NCI-H526 (cell line): ENCODE measurements around the gene ATIC.

Experiments
- DNase-seq, 2 experiments: peaks; one replicate each; lab custom pipeline; 2025; lab: John Stamatoyannopoulos, UW

Gene ATIC

DNA sequence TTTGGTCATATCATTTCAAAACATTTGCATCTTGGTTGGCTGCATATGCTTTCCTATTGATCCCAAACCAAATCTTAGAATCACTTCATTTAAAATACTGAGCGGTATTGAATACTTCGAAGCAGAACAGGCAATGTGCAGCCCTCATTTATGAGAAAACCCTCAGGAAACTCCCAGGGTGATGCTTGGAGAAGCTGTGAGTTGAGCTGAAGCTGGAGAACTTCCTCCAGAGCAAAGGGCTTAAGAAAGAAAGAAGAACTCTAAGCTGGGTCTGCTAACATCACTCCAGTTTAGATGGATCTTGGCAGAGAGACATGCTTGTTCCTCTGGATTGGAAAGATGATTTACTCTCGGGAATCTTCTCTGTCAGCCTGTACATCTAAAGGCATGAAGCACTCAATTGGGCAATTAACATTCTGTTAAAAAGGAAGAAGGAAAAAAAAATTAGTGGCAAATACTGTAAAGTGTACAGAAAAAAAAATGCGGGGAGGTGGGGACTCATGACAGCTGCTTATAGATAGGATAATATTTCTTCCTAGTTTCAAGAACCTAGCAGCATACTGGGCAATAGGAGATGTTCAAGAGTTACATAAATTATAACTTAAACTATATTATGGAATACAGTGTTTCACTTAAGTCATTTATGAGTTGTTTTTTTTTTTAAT is 49.5 kb downstream of the ATIC start:
- no peak for DNase-seq

- DNase-seq: no peak
Measured at GRCh38 chr2:215361876-215362561, 50.2 kb downstream of the ATIC start.

- DNase-seq: no peak
Measured at GRCh38 chr2:215362562-215362904, 50.7 kb downstream of the ATIC start.

GRCh38 chr2:215363039-215363438 is 51.2 kb downstream of the ATIC start:
- DNase-seq: no peak

- no peak for DNase-seq
Measured at GRCh38 chr2:215363461-215364156, 51.8 kb downstream of the ATIC start.

DNA sequence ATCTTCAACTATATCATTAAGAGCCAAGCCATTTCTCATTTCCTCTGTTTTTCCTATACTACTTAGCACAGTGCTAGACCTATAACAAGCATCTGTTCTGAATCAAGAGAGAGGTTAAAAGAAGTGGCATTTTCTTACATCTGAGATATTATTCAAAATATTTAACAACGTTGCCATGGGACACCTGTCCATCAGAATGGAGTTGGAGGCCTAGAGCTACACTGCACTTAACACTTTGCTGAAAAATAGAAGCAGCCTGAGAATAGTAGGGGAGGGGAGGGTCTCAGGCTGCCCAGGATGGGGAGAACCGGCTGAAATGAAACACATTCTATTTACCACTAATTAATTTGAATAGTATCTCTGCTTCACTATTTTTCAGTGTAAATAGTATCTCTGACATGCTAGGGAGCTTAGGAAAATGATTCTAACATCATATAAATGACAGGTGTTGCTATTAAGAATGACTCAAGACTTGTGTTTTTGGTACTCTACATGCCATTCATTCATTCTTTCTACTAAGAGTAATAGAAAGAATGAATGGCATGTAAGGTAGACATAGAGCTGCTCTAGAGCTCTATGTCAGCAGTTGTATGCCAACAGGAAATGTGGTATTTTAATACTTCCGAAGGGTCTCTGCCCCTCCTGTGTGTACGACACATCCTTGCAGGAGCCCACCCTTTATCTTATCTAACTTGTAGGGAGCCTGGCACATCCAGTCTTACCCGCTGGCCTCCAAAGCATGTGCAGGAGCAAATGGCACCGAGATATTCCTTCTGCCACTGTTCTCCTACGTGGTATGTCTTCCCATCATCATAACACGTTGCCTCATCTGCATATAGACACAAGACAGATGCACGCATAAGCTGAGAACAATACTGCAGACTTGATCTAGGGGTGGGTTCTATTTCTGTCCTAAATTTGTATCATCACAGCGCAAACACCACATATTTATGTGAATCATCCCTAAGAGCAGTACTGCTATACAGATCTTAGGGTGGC is 52.6 kb downstream of the ATIC start:
- no peak for DNase-seq

- no peak for DNase-seq
Measured at GRCh38 chr2:215365184-215365658, 53.4 kb downstream of the ATIC start.

- no peak for DNase-seq
Measured at GRCh38 chr2:215366440-215367032, 54.7 kb downstream of the ATIC start.

DNA sequence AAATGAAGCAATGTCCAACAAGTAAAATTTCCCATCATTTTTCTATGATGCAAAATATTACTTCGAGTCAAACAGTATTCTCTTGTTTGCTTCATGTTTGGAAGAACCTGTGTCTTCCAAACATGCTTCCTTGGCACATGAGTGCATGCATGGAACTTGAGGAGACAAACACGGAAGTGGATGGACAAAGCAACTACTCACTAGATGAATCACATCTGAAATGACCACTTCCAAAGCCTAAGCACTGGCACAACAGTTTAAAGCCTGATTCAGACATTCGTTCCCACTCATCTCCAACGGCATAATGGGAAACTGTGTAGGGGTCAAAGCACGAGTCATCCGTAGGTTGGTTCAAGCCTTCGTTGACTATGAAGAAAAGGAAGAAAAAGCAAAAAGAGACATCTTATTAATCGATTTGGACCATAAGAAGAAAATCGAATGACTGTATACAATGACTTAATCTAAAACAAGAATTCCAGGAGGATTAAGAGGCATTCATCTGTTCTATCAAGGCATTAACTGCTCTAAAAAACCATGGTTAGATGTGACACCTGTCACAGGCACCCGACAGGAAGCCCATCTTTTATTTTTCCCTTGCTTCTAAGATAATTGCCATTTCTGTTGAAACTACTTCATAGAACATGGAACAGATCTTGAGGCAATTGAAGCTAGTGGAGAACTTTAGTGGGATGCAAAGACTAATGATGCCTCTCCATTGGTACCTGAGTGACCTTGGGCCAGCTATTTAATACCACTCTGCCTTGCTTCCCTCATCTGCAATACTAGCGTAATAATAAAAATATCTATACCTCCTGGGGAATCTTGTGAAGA is 56.0 kb downstream of the ATIC start:
- DNase-seq: no peak

DNA sequence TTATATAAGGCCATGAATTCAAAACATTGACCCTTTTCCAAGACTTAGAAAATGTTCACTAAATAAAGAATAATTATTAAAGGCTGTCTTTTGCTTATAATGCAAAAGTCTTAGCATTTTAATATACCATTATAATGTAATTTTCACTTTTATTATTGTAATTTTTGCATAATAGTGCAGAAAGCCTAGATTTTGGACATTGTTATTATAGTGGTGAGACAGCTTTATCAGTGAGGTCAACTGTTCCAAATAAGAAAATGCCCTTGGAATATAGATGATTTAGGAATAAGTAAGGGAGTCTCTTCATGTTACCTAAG is 56.6 kb downstream of the ATIC start:
- DNase-seq: no peak

- DNase-seq: no peak
Measured at GRCh38 chr2:215369181-215369760, 57.4 kb downstream of the ATIC start.

- no peak for DNase-seq
Measured at GRCh38 chr2:215370112-215370965, 58.5 kb downstream of the ATIC start.

DNA sequence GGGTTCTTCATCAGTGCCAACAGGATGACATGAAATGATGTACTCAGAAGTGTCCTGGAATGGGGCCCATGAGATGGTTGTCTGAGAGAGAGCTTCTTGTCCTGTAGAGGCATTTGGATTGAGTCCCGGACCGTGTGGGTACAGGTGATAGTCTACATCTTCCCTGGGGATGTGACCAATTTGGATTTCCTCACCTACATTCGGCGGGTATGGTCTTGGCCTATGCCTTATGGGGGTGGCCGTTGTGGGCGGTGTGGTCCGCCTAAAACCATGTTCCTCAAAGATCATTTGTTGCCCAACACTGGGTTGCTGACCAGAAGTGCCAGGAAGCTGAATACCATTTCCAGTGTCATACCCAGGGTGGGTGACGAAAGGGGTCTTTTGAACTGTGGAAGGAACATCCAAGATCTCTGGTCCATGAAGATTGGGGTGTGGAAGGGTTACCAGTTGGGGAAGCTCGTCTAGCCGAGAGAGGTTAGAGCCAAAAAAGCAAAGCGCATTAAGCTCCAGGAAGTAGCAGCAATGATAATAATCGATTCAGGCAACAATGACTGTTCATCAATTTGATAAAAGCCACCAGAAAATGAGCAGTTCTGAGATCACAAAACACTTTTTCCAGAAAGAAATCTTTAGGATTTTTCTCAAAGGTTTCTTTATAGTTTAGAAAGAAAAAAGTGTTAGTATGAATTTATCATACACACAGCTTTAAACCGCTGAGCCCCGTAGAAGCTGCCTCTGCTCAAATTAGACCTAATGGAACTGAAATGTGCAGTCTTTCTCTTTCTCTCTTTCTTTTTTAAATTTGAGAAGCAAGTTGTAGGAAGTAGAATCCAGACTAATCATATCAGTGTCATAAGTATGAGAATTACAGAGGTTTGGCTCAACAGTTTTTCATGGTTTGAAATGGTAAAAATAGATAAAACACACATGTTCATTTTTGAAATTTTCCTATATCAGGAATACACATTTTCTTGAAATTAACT is 60.3 kb downstream of the ATIC start:
- no peak for DNase-seq

GRCh38 chr2:215372968-215373649 is 61.2 kb downstream of the ATIC start:
- DNase-seq: no peak

GRCh38 chr2:215374002-215374401 is 62.1 kb downstream of the ATIC start:
- DNase-seq: no peak

DNA sequence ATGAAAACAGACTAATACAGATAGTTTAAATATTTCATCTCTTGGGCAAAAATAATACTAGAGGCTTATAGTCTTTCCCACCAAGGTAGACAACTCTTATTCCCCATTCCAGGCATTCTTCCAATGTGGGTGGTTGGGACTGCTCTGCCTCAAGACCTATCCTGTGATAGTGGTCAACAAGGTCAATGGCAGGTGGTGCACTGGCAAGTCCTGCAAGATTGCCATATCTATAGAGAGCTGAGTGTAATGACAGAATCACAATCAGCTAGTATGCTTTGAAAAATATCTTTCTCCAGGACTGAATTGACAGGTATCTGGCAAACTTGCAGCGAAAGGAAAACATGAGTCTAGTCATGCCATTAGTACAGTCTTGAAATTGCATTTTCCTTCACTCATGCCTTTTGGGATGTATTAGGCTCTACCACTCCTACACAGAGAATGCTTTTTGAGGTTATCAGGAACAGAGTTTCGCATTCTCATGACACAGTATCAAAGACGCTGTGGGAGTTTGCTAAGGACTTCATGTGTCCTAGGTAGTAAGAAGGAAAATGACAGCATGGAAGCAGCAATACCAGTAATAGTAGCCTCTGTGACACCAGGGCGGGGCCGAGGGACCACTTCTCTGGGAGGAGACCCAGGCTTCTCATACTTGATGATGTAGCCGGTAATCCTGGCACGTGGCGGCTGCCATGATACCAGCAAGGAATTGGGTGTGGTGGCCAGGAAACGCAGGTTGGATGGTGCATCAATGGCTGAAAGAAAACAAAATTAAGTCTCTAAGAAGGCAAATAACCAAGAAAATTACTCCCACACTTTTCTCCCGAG is 63.0 kb downstream of the ATIC start:
- no peak for DNase-seq

- DNase-seq: no peak
Measured at GRCh38 chr2:215375467-215375830, 63.6 kb downstream of the ATIC start.
